ENCODE measurements around the gene CYP1A1. TPM values are rescaled to one million over a fixed set of nuclear protein-coding genes. Genes with fewer than 3 reads are reported as not detected.

CYP1A1 gene
- total and polyA plus RNA-seq, 2 experiments from 2014 or later = 0.16 to 1.4 TPM

GRCh38 chr15:74746389-74746788 is 21.1 kb upstream of the CYP1A1 start (continued):
- no peak for TF ChIP-seq EZH2 (IDR thresholded peaks at IDR 0.05; ENCODE audit: low read depth, unreplicated experiment)
- no peak for TF ChIP-seq POLR2AphosphoS5 (IDR thresholded peaks at IDR 0.05; ENCODE audit: low read depth)
- TF ChIP-seq ZNF331 (CRISPR knock-in tag; IDR thresholded peaks at IDR 0.05; ENCODE audit: low read depth) = no peak
- TF ChIP-seq STAT1 (IDR thresholded peaks at IDR 0.05; ENCODE audit: unreplicated experiment) = no peak
- TF ChIP-seq CTCF (conservative IDR thresholded peaks at IDR 0.05; ENCODE audit: low read depth in 2 of 2) = no peak
- TF ChIP-seq EZH2phosphoT487 (IDR thresholded peaks at IDR 0.05; ENCODE audit: unreplicated experiment) = no peak

DNA sequence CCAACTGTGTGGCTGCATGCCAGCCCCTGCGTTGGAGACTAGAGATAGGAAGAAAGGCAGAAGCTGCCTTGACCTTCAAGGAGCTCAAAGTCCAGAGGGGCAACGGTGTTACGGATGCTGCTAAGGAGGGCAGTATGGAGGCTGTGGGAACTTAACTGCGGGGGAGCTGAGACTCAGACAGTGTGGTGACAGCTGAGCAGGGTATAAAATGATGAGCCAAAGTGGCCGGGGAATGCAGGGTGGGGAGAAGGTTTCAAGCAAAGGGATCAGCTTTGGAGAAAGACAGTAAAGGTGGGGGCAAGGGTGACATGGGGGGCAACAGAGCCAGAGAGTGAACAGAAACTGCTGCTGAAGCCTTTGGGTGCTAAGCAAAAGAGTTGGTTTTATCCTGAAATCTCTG is 17.1 kb upstream of the CYP1A1 start:
- no peaks in the 10 kb centered on the region for H3K36me3 Mint-ChIP-seq (ENCODE audit: low read depth)
- DNase-seq (ENCODE audit: low spot score) (no peak), ATAC-seq (no peak)
- no peak overlapping the region for H3K4me3 ChIP-seq
- H3K9me2 ChIP-seq (ENCODE audit: insufficient read depth) = no peaks in the 10 kb centered on the region
- H3K9me3 Mint-ChIP-seq = peaks cover 5% of the 10 kb centered on the region
- H3K27me3 ChIP-seq (ENCODE audit: insufficient read depth) = no peaks in the 10 kb centered on the region
- no peaks in the 10 kb centered on the region for H3K36me3 ChIP-seq (ENCODE audit: insufficient read depth)
- no peak overlapping the region for H3K4me2 ChIP-seq
- no peaks in the 10 kb centered on the region for H3K79me2 ChIP-seq (replicated peaks; ENCODE audit: insufficient read depth)
- H3K27ac Mint-ChIP-seq = no peak overlapping the region
- no peaks in the 10 kb centered on the region for H3F3A ChIP-seq (replicated peaks; ENCODE audit: low read depth)
- no peaks in the 10 kb centered on the region for H4K20me1 ChIP-seq (replicated peaks; ENCODE audit: insufficient read depth)
- H3K4me1 ChIP-seq (ENCODE audit: insufficient read depth) = no peaks in the 10 kb centered on the region
- no peak overlapping the region for H2AFZ ChIP-seq
- no peak overlapping the region for H3K4me3 Mint-ChIP-seq
- peaks cover 5% of the 10 kb centered on the region for H3K27me3 Mint-ChIP-seq (ENCODE audit: insufficient read depth, low read depth, poor library complexity)
- H3K27ac ChIP-seq (ENCODE audit: low read depth) = no peak overlapping the region
- H3K4me1 Mint-ChIP-seq = no peaks in the 10 kb centered on the region; the same call in 2 of the 3 replicates
- no peak for TF ChIP-seq EZH2 (IDR thresholded peaks at IDR 0.05; ENCODE audit: low read depth, unreplicated experiment)
- TF ChIP-seq, protein P1, sequence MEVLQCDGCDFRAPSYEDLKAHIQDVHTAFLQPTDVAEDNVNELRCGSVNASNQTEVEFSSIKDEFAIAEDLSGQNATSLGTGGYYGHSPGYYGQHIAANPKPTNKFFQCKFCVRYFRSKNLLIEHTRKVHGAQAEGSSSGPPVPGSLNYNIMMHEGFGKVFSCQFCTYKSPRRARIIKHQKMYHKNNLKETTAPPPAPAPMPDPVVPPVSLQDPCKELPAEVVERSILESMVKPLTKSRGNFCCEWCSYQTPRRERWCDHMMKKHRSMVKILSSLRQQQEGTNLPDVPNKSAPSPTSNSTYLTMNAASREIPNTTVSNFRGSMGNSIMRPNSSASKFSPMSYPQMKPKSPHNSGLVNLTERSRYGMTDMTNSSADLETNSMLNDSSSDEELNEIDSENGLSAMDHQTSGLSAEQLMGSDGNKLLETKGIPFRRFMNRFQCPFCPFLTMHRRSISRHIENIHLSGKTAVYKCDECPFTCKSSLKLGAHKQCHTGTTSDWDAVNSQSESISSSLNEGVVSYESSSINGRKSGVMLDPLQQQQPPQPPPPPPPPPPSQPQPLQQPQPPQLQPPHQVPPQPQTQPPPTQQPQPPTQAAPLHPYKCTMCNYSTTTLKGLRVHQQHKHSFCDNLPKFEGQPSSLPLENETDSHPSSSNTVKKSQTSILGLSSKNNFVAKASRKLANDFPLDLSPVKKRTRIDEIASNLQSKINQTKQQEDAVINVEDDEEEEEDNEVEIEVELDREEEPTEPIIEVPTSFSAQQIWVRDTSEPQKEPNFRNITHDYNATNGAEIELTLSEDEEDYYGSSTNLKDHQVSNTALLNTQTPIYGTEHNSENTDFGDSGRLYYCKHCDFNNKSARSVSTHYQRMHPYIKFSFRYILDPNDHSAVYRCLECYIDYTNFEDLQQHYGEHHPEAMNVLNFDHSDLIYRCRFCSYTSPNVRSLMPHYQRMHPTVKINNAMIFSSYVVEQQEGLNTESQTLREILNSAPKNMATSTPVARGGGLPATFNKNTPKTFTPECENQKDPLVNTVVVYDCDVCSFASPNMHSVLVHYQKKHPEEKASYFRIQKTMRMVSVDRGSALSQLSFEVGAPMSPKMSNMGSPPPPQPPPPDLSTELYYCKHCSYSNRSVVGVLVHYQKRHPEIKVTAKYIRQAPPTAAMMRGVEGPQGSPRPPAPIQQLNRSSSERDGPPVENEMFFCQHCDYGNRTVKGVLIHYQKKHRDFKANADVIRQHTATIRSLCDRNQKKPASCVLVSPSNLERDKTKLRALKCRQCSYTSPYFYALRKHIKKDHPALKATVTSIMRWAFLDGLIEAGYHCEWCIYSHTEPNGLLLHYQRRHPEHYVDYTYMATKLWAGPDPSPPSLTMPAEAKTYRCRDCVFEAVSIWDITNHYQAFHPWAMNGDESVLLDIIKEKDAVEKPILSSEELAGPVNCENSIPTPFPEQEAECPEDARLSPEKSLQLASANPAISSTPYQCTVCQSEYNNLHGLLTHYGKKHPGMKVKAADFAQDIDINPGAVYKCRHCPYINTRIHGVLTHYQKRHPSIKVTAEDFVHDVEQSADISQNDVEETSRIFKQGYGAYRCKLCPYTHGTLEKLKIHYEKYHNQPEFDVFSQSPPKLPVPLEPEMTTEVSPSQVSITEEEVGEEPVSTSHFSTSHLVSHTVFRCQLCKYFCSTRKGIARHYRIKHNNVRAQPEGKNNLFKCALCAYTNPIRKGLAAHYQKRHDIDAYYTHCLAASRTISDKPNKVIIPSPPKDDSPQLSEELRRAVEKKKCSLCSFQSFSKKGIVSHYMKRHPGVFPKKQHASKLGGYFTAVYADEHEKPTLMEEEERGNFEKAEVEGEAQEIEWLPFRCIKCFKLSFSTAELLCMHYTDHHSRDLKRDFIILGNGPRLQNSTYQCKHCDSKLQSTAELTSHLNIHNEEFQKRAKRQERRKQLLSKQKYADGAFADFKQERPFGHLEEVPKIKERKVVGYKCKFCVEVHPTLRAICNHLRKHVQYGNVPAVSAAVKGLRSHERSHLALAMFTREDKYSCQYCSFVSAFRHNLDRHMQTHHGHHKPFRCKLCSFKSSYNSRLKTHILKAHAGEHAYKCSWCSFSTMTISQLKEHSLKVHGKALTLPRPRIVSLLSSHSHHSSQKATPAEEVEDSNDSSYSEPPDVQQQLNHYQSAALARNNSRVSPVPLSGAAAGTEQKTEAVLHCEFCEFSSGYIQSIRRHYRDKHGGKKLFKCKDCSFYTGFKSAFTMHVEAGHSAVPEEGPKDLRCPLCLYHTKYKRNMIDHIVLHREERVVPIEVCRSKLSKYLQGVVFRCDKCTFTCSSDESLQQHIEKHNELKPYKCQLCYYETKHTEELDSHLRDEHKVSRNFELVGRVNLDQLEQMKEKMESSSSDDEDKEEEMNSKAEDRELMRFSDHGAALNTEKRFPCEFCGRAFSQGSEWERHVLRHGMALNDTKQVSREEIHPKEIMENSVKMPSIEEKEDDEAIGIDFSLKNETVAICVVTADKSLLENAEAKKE (CRISPR knock-in tag; IDR thresholded peaks at IDR 0.05) = no peak
- no peak for TF ChIP-seq ETS1 (IDR thresholded peaks at IDR 0.05)
- no peak for TF ChIP-seq STAT1 (IDR thresholded peaks at IDR 0.05; ENCODE audit: unreplicated experiment)
- no peak for TF ChIP-seq REST (IDR thresholded peaks at IDR 0.05; ENCODE audit: unreplicated experiment)
- TF ChIP-seq JUNB (IDR thresholded peaks at IDR 0.05; ENCODE audit: unreplicated experiment) = no peak
- TF ChIP-seq ZNF114 (CRISPR knock-in tag; IDR thresholded peaks at IDR 0.05) = no peak

Data from GM23338 (cell line).